Neural crest cell (in vitro differentiated cells): ENCODE data around the gene OPALIN. TPM values are rescaled to one million over a fixed set of nuclear protein-coding genes. Genes with fewer than 3 reads are reported as not detected.

Experiments used
- DNase-seq: peaks from one replicate; pipeline ENCODE4 v3.0.0; 2021; ENCODE audit warnings: low read depth, mixed read lengths, low spot score
- H3K27ac Mint-ChIP-seq: one replicate; pipeline ENCODE4 v1.8.0; 2021; ENCODE audit warnings: mild to moderate bottlenecking, mixed read lengths; ENCODE audit not compliant: unreplicated experiment
- H3K27me3 Mint-ChIP-seq: 2 replicates; pipeline ENCODE4 v1.8.0; 2021; ENCODE audit warnings: low read depth, mild to moderate bottlenecking, mixed read lengths
- H3K36me3 Mint-ChIP-seq: 2 replicates; pipeline ENCODE4 v1.8.0; 2021; ENCODE audit warnings: low read depth, mild to moderate bottlenecking, mixed read lengths
- H3K4me1 Mint-ChIP-seq: 2 replicates; pipeline ENCODE4 v1.8.0; 2021; ENCODE audit warnings: mixed read lengths
- H3K4me3 Mint-ChIP-seq: one replicate; pipeline ENCODE4 v1.8.0; 2021; ENCODE audit warnings: mild to moderate bottlenecking, mixed read lengths
- H3K9me3 Mint-ChIP-seq: 2 replicates; pipeline ENCODE4 v1.8.0; 2021; ENCODE audit warnings: mixed read lengths
- total RNA-seq: library from RNA; stranded (reverse); gene quantifications from 2 replicates; pipeline ENCODE4 v1.2.1, GENCODE V29; 2021
- TF ChIP-seq, protein P1 (sequence below): fragments of 200-600 bp; sonication (generic); conservative IDR thresholded peaks from 2 replicates; pipeline ENCODE4 v1.5.0; 2021; ENCODE audit warnings: antibody characterized with exemption, mild to moderate bottlenecking

Gene OPALIN
- total RNA-seq, 1 donor from 2014 or later = not detected

DNA sequence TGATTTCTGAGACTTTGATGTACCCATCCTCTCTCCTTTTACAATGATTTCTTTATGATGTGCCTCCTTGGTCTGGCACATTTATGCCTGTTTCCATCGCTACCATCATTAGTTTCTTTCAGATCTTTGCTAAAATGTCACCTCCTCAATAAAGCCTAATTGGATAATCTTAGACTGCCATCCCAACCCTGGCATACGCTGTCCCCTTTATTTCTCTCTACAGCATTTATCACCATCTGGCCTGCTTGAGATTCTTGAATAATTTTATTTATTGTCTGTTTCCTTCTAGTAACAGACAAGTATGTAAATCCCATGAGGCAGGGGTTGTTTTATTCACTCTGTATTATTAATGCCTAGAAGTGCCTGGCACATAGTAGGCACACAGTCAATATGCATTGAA, 61.3 kb downstream of the OPALIN start:
- H3K4me3 Mint-ChIP-seq = no peak overlapping the region
- peaks cover 14% of the 10 kb centered on the region for H3K4me1 Mint-ChIP-seq
- TF ChIP-seq, protein P1, sequence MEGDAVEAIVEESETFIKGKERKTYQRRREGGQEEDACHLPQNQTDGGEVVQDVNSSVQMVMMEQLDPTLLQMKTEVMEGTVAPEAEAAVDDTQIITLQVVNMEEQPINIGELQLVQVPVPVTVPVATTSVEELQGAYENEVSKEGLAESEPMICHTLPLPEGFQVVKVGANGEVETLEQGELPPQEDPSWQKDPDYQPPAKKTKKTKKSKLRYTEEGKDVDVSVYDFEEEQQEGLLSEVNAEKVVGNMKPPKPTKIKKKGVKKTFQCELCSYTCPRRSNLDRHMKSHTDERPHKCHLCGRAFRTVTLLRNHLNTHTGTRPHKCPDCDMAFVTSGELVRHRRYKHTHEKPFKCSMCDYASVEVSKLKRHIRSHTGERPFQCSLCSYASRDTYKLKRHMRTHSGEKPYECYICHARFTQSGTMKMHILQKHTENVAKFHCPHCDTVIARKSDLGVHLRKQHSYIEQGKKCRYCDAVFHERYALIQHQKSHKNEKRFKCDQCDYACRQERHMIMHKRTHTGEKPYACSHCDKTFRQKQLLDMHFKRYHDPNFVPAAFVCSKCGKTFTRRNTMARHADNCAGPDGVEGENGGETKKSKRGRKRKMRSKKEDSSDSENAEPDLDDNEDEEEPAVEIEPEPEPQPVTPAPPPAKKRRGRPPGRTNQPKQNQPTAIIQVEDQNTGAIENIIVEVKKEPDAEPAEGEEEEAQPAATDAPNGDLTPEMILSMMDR = no peak
- no peaks in the 10 kb centered on the region for H3K36me3 Mint-ChIP-seq
- H3K27ac Mint-ChIP-seq = no peak overlapping the region
- no peaks in the 10 kb centered on the region for H3K9me3 Mint-ChIP-seq
- peaks cover 7% of the 10 kb centered on the region for H3K27me3 Mint-ChIP-seq
- DNase-seq = no peak

DNA sequence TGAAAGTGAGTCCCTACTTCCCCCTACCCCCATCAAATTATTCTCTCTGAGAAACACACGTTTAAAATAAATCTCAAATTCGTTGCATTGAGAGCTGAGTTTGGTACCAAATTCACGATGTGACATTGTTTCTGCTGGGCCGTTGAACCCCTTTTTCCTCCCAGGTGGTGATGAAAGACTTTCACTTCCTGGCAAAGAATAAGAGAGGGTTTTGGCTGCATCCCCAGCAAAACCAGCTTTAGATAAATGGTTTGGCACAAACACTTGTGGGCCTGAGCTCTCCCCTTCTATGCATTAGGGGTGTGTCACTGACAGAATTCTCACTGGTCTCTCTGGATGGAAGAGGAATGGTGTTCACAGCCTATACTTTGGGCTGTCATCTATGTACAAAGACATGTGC, 63.3 kb downstream of the OPALIN start:
- no peak for DNase-seq
- TF ChIP-seq, protein P1 = no peak
- H3K4me3 Mint-ChIP-seq = no peak overlapping the region
- no peaks in the 10 kb centered on the region for H3K36me3 Mint-ChIP-seq
- H3K27ac Mint-ChIP-seq = no peak overlapping the region
- peaks cover 8% of the 10 kb centered on the region for H3K27me3 Mint-ChIP-seq
- H3K4me1 Mint-ChIP-seq = peaks cover 4% of the 10 kb centered on the region
- no peaks in the 10 kb centered on the region for H3K9me3 Mint-ChIP-seq

Other genes starting within 250 kb of the OPALIN start
- 30.5 and 31.2 TPM in 2 replicates for gene ZNF518A, start 228.7 kb downstream of the OPALIN start, total RNA-seq
- gene BLNK, start 87.4 kb downstream of the OPALIN start, total RNA-seq = not detected in 2 replicates
- gene DNTT, start 54.6 kb downstream of the OPALIN start, total RNA-seq = not detected in 2 replicates
- gene TLL2, start 154.9 kb upstream of the OPALIN start, total RNA-seq = 1.6 and 2.1 TPM in 2 replicates
- 106 and 110 TPM in 2 replicates for gene TM9SF3, start 228.0 kb upstream of the OPALIN start, total RNA-seq